NCI-H1092 (cell line): ENCODE data around the gene FLNB.

Source experiments
- DNase-seq: peaks from one replicate; lab custom pipeline; 2025; lab: John Stamatoyannopoulos, UW

Gene FLNB

DNA sequence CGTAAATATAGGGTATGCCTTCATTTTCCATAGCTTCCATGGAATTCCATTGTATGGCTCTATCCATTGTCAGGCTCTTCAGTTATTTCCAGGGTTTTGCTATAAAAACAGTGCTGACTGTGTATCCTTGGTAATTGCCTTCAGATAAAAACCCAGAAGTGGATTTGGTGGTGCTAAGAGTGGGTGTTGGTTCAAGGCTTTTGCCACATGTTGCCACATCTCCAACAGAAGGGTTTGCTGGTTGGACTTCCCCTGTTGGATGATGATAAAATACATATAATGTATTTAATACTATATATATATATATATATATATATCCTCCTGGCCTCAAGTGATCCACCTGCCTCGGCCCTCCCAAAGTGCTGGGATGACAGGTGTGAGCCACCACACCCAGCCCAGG is 97.8 kb downstream of the FLNB start:
- DNase-seq, result no peak

GRCh38 chr3:58106640-58107039 is 98.4 kb downstream of the FLNB start:
- no peak for DNase-seq

DNA sequence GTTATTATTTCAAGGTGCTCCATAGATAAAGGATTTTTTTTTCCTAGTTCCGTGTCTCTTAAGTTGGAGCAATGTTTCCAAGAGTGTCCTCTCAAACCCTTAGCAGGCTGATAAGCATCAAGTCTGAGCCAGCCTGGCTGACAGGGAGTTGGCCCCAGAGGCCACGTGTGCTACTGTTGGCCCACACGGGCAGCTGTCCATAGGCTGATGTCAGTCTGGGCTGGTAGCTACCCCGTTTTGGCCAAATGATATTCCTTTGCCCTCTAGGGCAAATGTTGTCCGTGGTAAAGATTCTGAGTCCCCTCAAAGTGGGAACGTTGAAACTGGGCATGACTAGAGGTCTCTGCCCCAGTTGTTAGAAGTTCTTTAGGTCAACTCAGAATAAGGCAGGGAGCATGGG is 99.4 kb downstream of the FLNB start:
- DNase-seq, result no peak

DNA sequence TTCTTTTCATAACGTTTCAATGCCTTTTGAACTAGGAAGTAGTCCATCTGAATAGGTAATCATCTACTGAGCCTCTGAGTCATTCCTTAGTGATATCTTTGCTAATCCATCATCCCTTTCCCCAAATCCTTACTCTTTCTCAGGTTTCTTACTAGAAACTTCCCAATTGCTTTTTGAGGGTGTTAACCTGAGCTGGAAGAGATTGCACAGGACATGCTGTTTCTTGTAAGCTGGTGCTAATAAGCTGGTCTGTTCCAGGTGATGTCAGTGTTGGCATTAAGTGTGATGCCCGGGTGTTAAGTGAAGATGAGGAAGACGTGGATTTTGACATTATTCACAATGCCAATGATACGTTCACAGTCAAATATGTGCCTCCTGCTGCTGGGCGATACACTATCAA is 101.5 kb downstream of the FLNB start:
- DNase-seq, result no peak

GRCh38 chr3:58111513-58112184 is 103.4 kb downstream of the FLNB start:
- no peak for DNase-seq

- no peak for DNase-seq
These were observed 103.9 kb downstream of the FLNB start for GRCh38 chr3:58112185-58112535.

DNA sequence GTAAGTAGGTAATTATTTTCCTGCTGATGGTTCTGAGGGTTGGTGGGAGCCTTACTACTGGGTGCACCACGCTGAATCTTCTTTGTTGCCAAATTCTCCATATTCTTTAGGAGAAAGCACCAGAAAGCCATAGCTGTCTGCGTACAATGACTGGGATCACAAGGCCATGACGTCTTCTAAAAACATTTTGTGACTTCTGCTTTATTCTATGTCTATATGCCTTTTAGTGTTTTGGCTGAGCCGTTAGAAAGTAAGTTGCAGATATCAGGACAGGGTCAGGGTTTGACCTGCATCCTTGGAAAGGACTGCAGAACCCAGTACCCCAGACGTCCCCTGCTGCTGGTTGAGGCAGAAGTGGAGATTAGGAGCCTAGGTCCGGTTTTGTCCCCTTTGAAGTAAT is 107.0 kb downstream of the FLNB start:
- no peak for DNase-seq

- no peak for DNase-seq
These were observed 108.1 kb downstream of the FLNB start for GRCh38 chr3:58116161-58116955.

DNA sequence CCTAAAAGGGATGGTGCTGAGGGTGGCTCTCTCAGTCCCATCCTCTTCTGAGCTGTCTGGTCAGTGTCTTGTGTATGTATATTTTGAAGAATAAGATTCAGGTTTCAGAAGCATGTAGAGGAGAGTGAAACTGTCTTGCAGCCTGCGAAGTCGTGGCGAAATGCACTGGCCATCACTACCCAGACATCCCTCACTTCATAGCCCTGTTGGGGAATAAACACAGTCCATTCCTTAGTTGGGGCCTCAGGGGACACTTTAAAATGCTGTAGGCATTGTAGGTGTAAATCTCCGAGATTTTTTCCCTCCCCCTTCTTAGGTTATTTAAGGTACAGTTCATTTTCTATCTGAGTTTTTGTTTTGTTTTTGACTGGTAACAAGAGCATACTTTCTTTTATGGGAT is 108.8 kb downstream of the FLNB start:
- DNase-seq, result no peak

- DNase-seq, result no peak
These were observed 109.4 kb downstream of the FLNB start for GRCh38 chr3:58117561-58118181.

DNA sequence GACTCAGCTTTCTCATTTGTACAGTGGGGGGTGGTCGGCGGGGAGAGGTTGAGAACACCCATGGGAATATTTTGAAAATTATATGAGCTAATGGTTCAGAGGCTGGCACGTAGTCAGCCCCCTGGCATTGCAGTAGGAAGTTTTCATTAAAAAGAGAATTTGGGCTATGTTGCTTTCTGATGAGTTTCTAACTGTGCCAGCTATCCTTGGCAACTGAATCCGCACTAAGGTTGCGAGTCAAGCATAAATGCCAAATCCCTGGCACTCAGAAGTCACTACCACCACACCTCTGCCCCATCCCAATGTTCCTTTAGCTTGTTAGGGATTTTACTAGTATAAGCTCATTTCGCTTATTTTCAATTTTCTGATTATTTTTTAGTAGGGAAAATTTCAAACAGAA is 111.0 kb downstream of the FLNB start:
- no peak for DNase-seq

GRCh38 chr3:58120075-58120812 is 112.0 kb downstream of the FLNB start:
- no peak for DNase-seq

GRCh38 chr3:58121183-58121582 is 113.0 kb downstream of the FLNB start:
- DNase-seq, result no peak

DNA sequence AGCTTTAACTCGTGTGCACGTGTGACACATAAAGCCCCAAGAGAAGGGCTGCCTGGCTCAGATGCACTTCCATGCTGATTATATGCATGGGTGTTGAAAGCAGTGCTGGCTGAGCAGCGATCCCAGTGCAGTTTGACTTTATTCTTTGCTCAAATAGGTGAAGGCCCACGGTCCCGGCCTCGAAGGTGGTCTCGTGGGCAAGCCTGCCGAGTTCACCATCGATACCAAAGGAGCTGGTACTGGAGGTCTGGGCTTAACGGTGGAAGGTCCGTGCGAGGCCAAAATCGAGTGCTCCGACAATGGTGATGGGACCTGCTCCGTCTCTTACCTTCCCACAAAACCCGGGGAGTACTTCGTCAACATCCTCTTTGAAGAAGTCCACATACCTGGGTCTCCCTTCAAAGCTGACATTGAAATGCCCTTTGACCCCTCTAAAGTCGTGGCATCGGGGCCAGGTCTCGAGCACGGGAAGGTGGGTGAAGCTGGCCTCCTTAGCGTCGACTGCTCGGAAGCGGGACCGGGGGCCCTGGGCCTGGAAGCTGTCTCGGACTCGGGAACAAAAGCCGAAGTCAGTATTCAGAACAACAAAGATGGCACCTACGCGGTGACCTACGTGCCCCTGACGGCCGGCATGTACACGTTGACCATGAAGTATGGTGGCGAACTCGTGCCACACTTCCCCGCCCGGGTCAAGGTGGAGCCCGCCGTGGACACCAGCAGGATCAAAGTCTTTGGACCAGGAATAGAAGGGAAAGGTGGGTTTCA is 114.9 kb downstream of the FLNB start:
- no peak for DNase-seq

- no peak for DNase-seq
These were observed 116.2 kb downstream of the FLNB start for GRCh38 chr3:58124387-58124786.

- DNase-seq, result no peak
These were observed 121.0 kb downstream of the FLNB start for GRCh38 chr3:58129041-58129770.

DNA sequence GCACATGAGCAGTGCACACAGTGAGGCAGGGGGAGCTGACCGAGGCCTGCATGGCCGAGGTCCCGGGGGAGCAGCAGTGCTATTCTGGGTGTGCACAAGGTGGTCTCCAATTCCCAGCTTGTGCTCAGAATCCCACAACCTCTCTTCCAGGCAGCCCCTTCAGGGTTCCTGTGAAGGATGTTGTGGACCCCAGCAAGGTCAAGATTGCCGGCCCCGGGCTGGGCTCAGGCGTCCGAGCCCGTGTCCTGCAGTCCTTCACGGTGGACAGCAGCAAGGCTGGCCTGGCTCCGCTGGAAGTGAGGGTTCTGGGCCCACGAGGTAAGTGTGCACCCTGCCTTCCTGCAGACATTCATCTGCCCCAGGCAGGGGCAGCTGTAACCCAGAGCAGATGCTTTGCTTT is 122.4 kb downstream of the FLNB start:
- no peak for DNase-seq

- DNase-seq, result no peak
These were observed 123.0 kb downstream of the FLNB start for GRCh38 chr3:58131101-58131825.

- no peak for DNase-seq
These were observed 124.6 kb downstream of the FLNB start for GRCh38 chr3:58132850-58133249.

- DNase-seq, result no peak
These were observed 126.2 kb downstream of the FLNB start for GRCh38 chr3:58134468-58134867.
